Erythroblast (primary cell): Measurements from ENCODE around the gene THSD8.

ENCODE experiments used
- GATA1 ChIP-seq: IDR thresholded peaks from 2 replicates; pipeline ENCODE4 v1.6.1; 2011; ENCODE audit warnings: low read depth, mild to moderate bottlenecking, control low read depth, low read length, moderate library complexity
- POLR2A ChIP-seq: IDR thresholded peaks from 2 replicates; pipeline ENCODE4 v1.6.1; 2011; ENCODE audit warnings: mild to moderate bottlenecking, low read length

DNA sequence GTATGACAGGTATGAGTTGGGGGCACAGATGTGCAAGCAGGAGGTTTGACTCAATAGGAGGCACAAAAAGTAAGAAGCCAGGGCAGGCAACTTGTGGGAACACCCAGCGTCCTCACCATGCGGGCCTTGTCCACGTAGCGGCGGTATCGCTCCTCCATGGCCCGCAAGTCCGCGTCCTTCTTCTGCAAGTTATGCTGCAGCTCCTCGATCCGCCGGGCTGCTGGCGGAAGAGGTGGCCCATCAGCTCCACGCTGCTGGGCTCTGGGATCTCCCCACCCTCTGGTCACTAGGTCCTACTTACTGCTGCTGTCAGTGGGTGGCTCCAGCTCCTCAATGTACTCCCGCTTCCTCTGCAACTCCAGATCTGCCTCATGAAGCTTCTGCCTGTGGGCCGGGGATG is 37.2 kb upstream of the THSD8 start:
- no peak for TF ChIP-seq POLR2A
- TF ChIP-seq GATA1: no peak
